Panc1 (cell line): Measurements from ENCODE around the gene DCTN5.

Experiments
- CTCF ChIP-seq: fragments of 450-650 bp; IDR thresholded peaks from 2 replicates; pipeline ENCODE4 v1.5.1; 2017; ENCODE audit warnings: mild to moderate bottlenecking
- POLR2AphosphoS5 ChIP-seq: IDR thresholded peaks from 2 replicates; pipeline ENCODE4 v1.6.1; 2012; ENCODE audit warnings: mild to moderate bottlenecking, low read depth, low read length, moderate library complexity
- REST ChIP-seq, 2 experiments: IDR thresholded peaks; 2 replicates each; pipeline ENCODE4 v1.6.1; 2011 to 2012; ENCODE audit warnings: low read depth in 2 of 2, control low read depth in 1 of 2, low read length in 1 of 2, mild to moderate bottlenecking in 1 of 2, moderate library complexity in 1 of 2; ENCODE audit not compliant: insufficient read depth in 1 of 2
- TCF7L2 ChIP-seq: IDR thresholded peaks from 2 replicates; pipeline ENCODE4 v1.6.1; 2011; ENCODE audit warnings: mild to moderate bottlenecking, low read depth, low read length, inconsistent platforms

DNA sequence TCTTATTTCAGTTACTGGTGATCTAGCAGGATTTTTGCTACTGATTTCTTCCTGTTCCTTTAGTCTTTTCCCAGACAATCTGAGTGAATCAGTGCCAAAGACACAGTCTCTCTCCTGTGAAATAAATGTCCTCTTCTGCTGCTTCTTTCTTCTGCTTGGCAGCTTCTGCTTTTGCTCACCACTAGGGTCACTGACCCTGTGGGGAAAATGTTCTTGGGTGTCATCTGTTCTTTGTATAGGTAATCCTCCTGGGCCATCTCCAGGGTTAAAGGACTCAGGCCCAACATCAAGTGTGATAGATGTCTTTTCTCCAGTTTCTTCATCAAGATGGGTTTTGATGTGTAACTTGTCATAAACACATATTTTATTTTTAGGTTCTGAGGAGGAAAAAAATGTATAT, 5.3 kb upstream of the DCTN5 start:
- TF ChIP-seq CTCF (no peak), REST (IDR thresholded peaks at IDR 0.05; ENCODE audit: insufficient read depth in 1 of 2, low read depth in 2 of 2, low read length in 1 of 2) (no peak), POLR2AphosphoS5 (no peak), TCF7L2 (no peak)
